GM19395 (cell line): Measurements from ENCODE around the gene LCE1D.

Experiments used
- ATAC-seq: cut with Tn5 transposase; IDR thresholded peaks from one replicate; pipeline ENCODE4 v1.9.1; 2021; ENCODE audit warnings: mild to moderate bottlenecking, moderate library complexity; ENCODE audit not compliant: unreplicated experiment

The LCE1D gene, protein sequence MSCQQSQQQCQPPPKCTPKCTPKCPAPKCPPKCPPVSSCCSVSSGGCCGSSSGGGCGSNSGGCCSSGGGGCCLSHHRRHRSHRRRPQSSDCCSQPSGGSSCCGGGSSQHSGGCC

DNA sequence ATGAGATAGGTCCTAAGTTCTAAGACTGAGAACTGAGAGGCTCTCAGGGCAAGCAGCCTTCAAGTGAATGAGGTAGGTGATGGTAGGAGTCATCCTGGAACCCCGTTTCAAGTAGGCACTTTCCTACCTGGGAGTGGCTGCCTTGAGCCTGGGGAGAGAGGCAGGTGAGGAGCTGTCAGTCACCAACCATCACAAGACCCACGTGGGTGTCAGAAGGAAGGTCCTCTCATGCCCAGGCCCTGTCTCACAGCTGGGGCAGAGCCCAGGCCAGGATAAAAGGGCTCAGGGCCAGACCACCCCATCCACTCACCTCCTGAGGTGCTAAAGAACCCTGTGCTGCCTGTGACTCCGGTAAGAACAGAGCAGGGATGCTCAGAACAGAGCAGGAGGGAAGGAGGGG is at the start of gene LCE1D:
Gene LCE1D (plus strand): TSS at position 301 of the 400 bp plus-strand sequence. CDS start 1,074 bp downstream, outside the sequence.
- no peak for ATAC-seq

DNA sequence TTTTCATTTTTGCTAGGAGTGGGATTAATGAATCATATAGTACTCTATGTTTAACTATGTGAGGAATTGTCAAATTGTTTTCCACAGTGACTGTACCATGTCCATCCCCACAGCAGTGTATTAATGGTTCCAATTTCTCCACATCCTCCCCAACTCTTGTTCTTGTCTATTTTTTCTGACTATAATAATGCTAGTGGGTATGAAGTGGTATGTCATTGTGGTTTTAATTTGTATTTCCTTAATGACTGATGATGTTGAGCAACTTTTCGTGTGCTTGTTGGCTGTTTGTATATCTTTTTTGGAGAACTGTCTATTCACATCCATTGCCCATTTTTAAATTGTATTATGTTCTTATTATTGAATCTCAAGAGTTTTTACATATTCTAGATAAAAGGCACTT is 48.7 kb upstream of the LCE1D start:
- no peak for ATAC-seq

DNA sequence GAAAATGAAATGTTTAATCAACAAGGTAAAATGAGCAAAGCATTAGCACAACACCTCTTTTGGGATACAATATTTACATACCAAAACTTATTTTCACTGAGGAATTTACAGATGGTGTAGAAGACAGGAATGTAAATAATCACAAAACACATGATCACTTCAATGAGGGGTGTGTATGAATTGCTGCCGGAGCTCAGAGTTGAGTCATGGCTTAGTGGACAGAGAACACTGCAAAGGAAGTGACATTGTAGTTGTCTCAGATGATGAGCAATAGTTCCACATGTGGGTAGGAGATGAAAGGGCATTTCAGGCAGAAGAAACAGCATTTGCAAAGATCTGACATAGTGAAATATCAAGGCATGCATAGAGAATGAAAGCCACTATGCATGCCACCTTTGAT is 44.3 kb upstream of the LCE1D start:
- ATAC-seq = no peak

DNA sequence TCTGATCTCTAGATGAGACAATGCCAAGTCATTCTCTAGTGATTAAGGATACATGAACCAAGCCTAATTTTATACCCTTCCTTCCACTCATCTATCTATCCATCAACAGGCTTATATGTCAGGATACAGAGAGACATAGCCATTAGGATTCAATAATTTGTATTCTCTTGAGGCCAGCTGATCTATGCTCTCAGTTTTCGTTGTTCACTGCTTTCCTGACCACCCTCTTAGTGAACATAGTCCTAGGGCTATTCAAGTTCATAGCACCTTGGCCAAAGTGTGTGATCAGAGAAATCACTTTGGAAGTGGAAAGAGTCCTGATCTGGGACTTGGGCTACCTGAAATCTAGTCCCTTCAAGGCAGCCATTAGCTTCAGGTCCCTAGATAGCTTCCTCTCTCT is 42.9 kb upstream of the LCE1D start:
- ATAC-seq = no peak

DNA sequence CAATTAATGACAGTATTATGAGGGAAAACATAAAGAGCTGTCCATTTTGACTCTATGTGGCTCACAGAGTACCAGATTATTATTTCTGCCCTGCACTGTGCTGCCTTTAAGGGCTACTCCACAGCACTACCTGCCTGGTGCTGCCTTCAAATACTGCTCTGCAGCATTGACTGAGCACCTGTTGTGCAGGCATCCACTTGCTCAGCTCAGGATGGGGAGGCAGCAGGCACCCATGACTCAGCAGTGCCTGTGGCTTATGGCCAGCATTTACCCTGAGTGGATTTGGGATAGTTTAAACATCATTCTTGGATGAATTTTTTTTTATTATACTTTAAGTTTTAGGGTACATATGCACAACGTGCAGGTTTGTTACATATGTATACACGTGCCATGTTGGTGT is 39.6 kb upstream of the LCE1D start:
- ATAC-seq = no peak

DNA sequence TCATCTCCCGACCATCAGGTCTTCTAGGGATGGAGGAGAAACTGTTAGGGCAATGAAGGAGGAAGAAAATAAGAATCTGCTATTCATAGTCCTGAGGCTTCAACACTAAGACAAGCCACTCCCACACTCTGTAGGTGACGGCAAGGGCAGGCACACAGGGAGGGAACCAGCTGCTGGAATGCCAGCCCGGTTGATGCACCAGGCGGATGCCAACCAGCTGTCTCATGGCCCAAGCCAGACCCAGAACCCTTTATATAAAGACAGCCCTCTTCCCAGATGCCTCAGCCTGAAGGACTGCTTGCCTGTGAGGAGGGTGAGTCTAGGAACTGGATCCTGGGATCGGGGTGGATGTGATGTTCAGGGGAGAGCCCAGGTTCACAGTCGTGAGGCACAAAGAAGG is 38.8 kb upstream of the LCE1D start, which contains the start of gene KPRP:
Gene KPRP (plus strand): TSS at position 279 of the 400 bp plus-strand sequence. CDS start 1,564 bp downstream, outside the sequence.
- no peak for ATAC-seq

DNA sequence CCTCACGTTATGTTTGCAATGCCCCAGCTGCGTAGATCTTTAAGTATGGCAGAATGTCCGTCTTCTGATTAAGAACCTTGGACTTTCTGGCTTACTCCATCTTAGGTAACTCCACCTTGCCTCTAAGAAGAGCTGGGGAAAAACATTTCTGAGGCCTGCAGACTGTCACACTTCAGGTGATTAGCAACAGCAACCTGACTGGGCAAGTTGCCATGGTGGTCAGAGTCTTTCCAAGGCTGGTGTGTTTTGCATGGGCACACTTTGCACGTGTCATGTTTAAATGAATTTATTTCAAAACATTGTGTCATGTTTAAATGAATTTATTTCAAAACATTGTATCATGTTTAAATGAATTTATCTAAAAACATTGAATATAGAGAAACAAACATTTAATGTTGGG is 37.9 kb upstream of the LCE1D start:
- ATAC-seq = no peak

DNA sequence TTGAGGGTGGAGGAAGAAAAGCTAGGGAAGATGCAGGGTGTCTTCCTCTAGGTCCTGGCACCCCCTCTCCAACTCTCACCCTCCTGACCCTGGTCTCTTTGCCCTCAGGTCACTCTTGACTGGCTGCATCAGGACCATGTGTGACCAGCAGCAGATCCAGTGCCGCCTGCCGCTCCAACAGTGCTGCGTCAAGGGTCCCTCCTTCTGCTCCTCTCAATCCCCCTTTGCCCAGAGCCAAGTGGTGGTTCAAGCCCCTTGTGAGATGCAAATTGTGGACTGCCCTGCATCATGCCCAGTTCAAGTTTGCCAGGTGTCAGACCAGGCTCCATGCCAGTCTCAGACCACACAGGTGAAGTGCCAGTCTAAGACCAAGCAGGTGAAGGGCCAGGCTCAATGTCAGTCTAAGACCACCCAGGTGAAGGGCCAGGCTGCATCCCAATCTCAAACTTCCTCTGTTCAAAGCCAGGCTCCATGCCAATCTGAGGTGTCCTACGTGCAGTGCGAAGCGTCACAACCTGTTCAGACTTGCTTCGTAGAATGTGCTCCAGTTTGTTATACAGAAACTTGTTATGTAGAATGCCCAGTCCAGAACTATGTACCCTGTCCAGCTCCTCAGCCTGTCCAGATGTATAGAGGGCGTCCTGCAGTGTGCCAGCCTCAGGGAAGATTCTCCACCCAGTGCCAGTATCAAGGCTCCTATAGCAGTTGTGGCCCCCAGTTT is 36.9 kb upstream of the LCE1D start:
- ATAC-seq = no peak

DNA sequence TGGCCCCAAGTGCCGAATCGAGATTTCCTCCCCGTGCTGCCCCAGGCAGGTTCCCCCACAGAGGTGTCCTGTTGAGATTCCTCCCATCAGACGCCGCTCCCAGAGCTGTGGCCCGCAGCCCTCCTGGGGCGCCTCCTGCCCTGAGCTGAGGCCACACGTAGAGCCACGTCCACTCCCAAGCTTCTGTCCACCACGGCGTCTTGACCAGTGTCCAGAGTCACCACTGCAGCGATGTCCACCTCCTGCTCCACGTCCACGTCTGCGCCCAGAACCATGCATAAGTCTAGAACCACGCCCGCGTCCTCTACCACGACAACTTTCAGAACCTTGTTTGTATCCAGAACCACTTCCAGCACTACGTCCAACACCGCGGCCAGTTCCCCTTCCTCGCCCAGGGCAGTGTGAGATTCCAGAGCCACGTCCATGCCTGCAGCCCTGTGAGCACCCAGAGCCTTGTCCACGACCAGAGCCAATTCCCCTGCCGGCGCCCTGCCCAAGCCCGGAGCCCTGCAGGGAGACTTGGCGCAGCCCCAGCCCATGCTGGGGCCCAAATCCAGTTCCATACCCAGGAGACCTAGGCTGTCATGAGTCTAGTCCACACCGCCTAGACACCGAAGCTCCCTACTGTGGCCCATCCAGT is 35.9 kb upstream of the LCE1D start:
- ATAC-seq = no peak

DNA sequence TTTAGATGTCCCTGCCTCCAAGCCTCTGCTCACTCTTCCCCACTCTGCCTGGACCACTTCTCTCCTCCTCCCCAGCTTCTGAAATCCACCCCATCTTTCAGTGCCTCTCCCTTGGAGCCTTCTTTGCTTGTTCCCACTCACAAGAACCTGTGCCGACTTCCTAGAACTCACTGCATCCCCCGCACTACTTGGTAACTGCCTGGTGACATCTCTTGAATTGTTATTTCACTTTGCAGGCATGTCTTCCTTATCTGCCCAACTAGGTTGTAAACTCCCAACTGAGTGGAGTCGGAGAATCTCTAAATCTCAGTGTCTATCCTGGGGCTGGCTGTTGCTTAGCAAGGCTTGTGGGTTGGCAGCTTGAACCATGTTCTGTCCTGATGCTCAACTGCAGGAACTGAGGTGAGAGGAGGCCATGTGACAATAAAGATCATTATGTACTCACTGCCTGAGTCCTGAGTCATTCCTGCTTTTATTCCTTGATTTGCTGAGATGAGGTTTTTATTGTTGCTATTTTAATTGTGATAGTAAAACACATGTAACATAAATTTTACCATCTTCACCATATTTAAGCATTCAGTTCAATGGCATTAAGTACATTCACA is 34.8 kb upstream of the LCE1D start:
- no peak for ATAC-seq

DNA sequence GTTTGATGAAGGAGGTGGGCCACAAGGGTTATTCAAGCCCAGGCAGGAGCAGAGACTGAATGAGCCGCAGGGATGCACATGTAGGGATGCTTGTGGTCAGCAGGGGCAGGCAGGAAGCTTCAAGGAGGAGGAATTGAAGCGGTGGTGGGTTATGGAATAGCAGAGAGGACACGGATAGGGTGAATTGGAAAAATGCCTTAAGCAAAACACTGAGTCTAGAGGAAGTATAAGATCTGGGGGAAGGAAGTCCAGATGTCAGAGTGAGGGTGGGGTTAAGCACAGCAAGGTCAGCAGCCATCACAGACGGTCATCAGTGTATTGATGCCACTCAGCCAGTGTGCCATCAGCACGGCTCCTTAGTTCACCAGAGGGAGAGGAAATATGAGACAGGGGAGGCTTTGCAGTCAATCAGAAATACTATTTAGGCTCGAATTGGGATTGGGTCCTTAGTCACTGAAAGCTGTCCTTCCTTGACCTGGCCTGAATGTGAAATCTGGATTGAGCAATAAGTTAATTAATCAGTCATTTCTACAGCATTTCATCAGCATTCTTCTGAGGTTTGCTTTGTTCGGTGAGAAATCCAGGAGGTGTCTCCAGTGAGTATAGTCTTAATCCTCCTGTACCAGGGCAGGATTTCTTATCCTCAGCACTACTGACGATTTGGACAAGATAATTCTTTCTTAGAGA is 27.5 kb upstream of the LCE1D start:
- ATAC-seq = no peak

DNA sequence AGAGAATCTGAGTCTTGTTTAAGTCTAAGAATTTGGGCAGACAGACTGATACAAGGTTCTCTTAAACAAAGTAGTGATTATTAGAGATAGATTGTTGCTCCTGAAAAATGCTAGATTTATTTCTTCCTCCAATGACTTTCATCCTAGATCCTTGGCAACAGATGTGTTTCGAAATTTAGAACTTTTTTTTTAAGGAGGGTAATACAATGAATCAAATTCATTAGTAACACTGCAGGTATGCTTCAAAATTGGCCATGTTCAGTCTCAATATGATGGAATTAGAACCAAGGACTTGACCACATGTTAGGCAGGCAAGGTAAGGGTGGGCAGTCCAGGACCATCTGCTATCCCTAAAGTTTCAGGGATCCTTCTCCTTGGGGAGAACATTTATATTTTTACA is 26.1 kb upstream of the LCE1D start:
- no peak for ATAC-seq

DNA sequence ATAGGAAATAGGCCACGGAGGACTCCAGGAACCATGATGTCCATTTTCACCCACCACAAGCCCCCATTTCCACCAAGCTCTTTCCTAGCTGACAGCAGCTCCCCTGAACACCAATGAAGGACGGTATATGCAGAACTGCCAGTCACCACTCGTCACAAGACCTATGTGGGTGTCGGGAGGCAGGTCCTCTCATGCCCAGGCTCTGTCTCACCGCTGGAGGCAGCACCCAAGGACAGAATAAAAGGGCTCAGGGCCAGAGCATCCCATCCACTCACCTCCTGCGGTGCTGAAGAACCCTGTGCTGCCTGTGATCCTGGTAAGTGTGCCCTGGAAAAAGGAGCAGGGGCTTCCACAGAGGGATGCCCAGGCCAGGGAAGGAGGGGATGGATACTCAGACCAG is 21.6 kb upstream of the LCE1D start, which contains the start of gene LCE1F:
Gene LCE1F (plus strand): TSS at position 266 of the 400 bp plus-strand sequence. CDS start 1,232 bp downstream, outside the sequence.
- no peak for ATAC-seq

DNA sequence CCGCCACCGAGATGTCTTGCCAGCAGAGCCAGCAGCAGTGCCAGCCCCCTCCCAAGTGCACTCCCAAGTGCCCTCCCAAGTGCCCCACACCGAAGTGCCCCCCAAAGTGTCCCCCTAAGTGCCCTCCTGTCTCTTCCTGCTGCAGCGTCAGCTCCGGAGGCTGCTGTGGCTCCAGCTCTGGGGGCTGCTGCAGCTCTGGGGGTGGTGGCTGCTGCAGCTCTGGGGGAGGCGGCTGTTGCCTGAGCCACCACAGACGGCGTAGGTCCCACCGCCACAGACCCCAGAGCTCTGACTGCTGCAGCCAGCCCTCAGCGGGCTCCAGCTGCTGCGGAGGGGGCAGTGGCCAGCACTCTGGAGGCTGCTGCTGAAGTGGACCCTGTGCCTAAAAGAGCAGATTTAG is 20.2 kb upstream of the LCE1D start:
- ATAC-seq = no peak

DNA sequence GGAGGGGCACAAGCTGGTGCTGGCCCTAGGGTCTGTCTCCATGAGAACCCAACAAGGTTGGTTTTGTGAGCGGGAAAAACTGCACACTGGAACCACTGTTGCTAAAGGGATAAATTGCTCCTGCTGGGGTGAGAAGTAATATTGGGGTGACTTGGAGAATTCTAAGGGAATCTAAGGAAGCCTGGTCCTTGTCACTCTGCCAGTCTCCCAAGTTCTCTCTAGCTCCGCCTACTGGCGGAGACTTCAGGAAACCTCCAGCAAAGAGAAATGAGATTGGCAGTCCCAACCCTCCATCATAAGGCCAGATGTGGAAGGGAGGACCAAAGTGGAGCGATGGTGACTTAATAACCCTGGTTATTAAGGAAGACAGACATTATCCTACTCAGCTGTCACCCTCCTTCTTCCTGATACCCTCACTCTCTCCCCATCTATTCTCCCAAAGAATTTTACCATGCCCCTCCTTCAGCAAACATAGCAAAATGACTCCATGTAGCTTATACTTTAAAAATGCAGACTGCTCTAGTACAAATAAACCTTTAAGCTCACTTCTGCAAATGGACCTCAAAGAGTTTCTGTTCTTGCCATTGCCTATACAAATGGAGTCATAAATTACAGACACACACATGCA is 18.9 kb upstream of the LCE1D start:
- ATAC-seq = no peak

DNA sequence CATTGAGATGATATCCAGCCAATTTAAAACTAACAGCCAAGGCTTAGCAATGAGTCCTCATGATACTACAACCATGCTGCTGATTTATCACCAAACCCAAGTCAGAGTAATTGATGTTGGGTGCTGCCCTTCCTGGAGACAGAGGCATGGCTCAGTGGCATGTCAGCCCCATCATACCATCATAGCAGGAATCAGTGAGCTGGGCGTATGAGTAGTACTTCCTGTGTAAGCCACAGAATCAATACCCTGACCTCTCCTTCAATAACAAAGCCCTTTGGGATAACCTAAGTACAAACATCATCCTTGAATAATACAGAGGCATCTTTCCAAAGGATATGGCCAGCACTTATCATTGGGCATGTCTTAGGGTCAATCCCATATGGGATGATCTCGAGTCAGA is 13.4 kb upstream of the LCE1D start:
- no peak for ATAC-seq

DNA sequence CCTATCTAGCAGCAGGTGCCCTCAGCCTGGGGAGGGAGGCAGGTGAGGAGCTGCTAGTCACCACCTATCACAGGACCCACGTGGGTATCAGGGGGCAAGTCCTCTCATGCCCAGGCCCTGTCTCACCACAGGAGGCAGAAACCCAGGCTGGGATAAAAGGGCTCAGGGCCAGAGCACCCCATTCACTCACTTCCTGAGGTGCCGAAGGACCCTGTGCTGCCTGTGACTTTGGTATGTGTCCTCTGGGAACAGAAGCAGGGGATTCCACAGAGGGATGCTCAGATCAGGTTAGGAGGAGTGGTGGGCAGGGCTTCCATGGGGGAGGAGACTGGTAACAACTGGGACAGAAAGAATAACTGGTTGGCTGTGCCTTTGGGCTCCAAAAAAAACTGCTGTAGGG is 10.4 kb upstream of the LCE1D start, which contains the start of gene LCE1E:
Gene LCE1E (plus strand): TSS at position 181 of the 400 bp plus-strand sequence. CDS start 1,043 bp downstream, outside the sequence.
- ATAC-seq = no peak

DNA sequence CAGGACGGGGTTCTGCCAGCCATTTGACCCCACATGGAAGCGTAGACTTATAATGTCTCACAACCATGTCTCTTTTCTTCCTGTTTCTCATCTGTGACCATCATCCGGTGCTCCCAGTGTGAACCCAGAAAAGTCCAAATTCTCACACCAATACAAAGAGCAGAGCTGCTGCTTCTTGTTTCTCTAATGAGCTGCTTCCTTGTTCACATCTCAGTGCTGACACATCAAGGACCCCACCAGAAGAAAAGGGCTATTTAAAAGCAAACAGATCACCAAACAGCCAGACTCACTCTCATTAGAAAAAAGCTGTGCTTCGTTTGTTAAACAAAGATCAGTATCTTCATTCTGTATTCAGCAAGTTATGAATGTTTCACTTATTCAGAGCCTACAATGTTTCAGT is 835 bp upstream of the LCE1D start:
- no peak for ATAC-seq

DNA sequence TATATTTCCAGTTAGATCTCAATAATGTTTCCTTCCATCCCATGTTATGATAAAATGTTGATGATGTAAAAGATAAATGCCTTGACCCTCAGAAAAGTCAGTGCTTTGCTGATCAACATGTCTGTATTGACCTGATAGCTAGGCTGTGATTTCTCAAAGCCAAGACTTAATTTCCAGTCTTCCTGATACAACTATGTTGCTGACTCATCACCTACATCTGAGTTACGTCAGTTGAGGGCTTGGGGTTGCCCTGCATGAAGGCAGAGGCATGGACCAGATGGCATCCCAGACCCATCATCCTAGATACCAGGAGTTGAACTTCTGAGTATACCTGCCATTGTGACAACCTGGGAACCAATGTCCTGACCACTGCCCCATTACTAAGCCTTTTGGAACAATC is 4.8 kb downstream of the LCE1D start:
- ATAC-seq = no peak

DNA sequence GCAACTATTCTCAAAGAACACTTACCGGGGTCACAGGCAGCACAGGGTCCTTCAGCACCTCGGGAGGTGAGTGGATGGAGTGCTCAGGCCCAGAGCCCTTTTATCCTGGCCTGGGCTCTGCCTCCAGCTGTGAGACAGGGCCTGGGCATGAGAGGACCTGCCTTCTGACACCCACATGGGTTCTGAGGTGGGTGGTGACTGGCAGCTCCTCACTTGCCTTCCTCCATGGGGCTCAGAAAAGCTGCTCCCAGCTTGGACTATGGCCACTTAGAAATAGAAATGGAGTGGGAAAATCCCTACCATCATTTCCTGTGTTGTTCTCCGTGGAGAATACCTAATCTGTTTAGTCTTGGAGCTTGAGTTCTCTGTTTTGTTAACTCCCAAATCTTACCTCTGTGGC is 10.1 kb downstream of the LCE1D start, which contains the start of gene LCE1C:
Gene LCE1C (minus strand): TSS at position 76 of the 400 bp plus-strand sequence. CDS start 1,173 bp downstream, outside the sequence.
- no peak for ATAC-seq
